ENCODE results near the gene GLS2. TPM values are rescaled to one million over a fixed set of nuclear protein-coding genes. Genes with fewer than 3 reads are reported as not detected.

The GLS2 gene
- total and polyA plus RNA-seq, 10 of the 15 experiments (the other 5 are each of a cell fraction or from before 2014, with no cell fraction given): 0.64 to 6.4 (median 3.3) TPM

DNA sequence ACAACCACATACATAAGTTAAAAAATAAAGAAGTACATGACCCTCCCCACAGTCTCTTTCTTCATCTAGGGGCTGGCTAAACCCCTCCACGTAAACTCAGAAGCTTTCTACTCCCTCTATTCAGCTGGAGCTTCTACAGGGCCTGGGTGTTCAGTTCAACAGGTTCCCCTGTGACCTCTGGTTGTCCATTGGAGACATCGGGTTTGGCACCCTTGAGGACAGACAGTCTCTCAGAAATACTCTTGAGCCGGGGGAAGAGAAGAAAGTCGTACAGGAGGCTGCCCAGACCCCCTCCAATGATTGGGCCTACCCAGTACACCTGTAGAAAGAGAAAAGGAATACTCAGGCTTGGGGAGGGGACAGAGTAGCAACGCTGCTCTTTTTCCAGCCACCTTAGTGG is 36.8 kb downstream of the GLS2 start:
- Histone ChIP-seq H3K36me3 (ENCODE audit: control insufficient read depth in 2 of 2, insufficient read depth in 2 of 2, low read length in 1 of 2) (no peaks in the 10 kb centered on the region), H3K4me3 (no peak overlapping the region), H2AFZ (ENCODE audit: control insufficient read depth, low read depth, low read length) (no peak overlapping the region), H3K4me1 (ENCODE audit: control insufficient read depth, insufficient read depth, low read length) (no peaks in the 10 kb centered on the region), H3K27ac (ENCODE audit: control insufficient read depth, insufficient read depth) (no peak overlapping the region), H4K20me1 (ENCODE audit: control insufficient read depth, insufficient read depth) (no peaks in the 10 kb centered on the region), H3K4me2 (ENCODE audit: control insufficient read depth, insufficient read depth) (no peak overlapping the region), H3K9ac (ENCODE audit: control insufficient read depth, insufficient read depth, low read length) (no peak overlapping the region), H3K79me2 (ENCODE audit: control insufficient read depth, insufficient read depth, low read length) (peaks cover 10% of the 10 kb centered on the region), H3K27me3 (replicated peaks in 1 of 2; ENCODE audit: control insufficient read depth in 2 of 2, insufficient read depth in 2 of 2, low read length in 1 of 2) (no peaks in the 10 kb centered on the region), H3K9me3 (replicated peaks; ENCODE audit: control insufficient read depth, insufficient read depth, low read length) (no peaks in the 10 kb centered on the region)
- no TSS peak for BruUV-seq (replicated peaks)
- no peak for DNase-seq (ENCODE audit: low read depth, low spot score)
- 58% methylated on average over 5 of the region's 5 CpGs for WGBS (ENCODE audit: insufficient coverage, insufficient replicate concordance, low lambda C conversion rate, missing lambda C conversion rate)
- intact Hi-C loops (cut with micrococcal nuclease; ENCODE audit: unreplicated experiment): no loop called here
- FAIRE-seq: no peak
- ChIA-PET SMC1A (ENCODE audit: uncharacterized antibody, unreplicated experiment) (interaction anchor here (0.9 to 3.4 kb wide), 5 partner anchors 9 to 154 kb away, joined by 3 to 37 read pairs (median 3); partner anchors contain the start of gene CNPY2), RAD21 (ENCODE audit: unreplicated experiment) (interaction anchor here (0.6 to 4.5 kb wide), 2 partner anchors 10 to 805 kb away, joined by 4 to 32 read pairs; no protein-coding TSS in a partner anchor), POLR2A (interaction anchor here (0.6 to 7.4 kb wide), 6 partner anchors 9 to 262 kb away, joined by 3 to 63 read pairs (median 6); partner anchors contain the start of genes RNF41, SMARCC2 and STAT2), CTCF (interaction anchor here (0.7 to 6.0 kb wide), 2 partner anchors 10 to 332 kb away, joined by 3 to 89 read pairs; no protein-coding TSS in a partner anchor)
- no peak for ATAC-seq
- TF ChIP-seq, protein P1, sequence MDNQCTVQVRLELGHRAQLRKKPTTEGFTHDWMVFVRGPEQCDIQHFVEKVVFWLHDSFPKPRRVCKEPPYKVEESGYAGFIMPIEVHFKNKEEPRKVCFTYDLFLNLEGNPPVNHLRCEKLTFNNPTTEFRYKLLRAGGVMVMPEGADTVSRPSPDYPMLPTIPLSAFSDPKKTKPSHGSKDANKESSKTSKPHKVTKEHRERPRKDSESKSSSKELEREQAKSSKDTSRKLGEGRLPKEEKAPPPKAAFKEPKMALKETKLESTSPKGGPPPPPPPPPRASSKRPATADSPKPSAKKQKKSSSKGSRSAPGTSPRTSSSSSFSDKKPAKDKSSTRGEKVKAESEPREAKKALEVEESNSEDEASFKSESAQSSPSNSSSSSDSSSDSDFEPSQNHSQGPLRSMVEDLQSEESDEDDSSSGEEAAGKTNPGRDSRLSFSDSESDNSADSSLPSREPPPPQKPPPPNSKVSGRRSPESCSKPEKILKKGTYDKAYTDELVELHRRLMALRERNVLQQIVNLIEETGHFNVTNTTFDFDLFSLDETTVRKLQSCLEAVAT (IDR thresholded peaks at IDR 0.05): no peak
- TF ChIP-seq MXI1 (IDR thresholded peaks at IDR 0.05; ENCODE audit: low read depth, low read length): no peak
- no peak for TF ChIP-seq MEF2B (IDR thresholded peaks at IDR 0.05; ENCODE audit: partially characterized antibody, poor library complexity, severe bottlenecking)
- no peak for TF ChIP-seq SUZ12 (IDR thresholded peaks at IDR 0.05; ENCODE audit: unreplicated experiment)
- no peak for TF ChIP-seq PAX5 (IDR thresholded peaks at IDR 0.05; ENCODE audit: borderline replicate concordance, low read depth, low read length)
- no peak for TF ChIP-seq CBX3 (IDR thresholded peaks at IDR 0.05; ENCODE audit: borderline replicate concordance, low read depth)
- TF ChIP-seq JUNB (IDR thresholded peaks at IDR 0.05): no peak
- no peak for TF ChIP-seq RELA (IDR thresholded peaks at IDR 0.05; ENCODE audit: borderline replicate concordance, partially characterized antibody)
- TF ChIP-seq, protein P2, sequence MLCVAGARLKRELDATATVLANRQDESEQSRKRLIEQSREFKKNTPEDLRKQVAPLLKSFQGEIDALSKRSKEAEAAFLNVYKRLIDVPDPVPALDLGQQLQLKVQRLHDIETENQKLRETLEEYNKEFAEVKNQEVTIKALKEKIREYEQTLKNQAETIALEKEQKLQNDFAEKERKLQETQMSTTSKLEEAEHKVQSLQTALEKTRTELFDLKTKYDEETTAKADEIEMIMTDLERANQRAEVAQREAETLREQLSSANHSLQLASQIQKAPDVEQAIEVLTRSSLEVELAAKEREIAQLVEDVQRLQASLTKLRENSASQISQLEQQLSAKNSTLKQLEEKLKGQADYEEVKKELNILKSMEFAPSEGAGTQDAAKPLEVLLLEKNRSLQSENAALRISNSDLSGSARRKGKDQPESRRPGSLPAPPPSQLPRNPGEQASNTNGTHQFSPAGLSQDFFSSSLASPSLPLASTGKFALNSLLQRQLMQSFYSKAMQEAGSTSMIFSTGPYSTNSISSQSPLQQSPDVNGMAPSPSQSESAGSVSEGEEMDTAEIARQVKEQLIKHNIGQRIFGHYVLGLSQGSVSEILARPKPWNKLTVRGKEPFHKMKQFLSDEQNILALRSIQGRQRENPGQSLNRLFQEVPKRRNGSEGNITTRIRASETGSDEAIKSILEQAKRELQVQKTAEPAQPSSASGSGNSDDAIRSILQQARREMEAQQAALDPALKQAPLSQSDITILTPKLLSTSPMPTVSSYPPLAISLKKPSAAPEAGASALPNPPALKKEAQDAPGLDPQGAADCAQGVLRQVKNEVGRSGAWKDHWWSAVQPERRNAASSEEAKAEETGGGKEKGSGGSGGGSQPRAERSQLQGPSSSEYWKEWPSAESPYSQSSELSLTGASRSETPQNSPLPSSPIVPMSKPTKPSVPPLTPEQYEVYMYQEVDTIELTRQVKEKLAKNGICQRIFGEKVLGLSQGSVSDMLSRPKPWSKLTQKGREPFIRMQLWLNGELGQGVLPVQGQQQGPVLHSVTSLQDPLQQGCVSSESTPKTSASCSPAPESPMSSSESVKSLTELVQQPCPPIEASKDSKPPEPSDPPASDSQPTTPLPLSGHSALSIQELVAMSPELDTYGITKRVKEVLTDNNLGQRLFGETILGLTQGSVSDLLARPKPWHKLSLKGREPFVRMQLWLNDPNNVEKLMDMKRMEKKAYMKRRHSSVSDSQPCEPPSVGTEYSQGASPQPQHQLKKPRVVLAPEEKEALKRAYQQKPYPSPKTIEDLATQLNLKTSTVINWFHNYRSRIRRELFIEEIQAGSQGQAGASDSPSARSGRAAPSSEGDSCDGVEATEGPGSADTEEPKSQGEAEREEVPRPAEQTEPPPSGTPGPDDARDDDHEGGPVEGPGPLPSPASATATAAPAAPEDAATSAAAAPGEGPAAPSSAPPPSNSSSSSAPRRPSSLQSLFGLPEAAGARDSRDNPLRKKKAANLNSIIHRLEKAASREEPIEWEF (IDR thresholded peaks at IDR 0.05; ENCODE audit: insufficient replicate concordance, low read depth, low read length): no peak
- TF ChIP-seq RBBP5 (conservative IDR thresholded peaks at IDR 0.05): no peak
- TF ChIP-seq JUND (IDR thresholded peaks at IDR 0.05; ENCODE audit: low read depth, low read length): no peak
- no peak for TF ChIP-seq RCOR1 (conservative IDR thresholded peaks at IDR 0.05; ENCODE audit: low read depth, low read length)
- no peak for TF ChIP-seq TCF12 (IDR thresholded peaks at IDR 0.05; ENCODE audit: low read depth, low read length)
- TF ChIP-seq NR2F1 (conservative IDR thresholded peaks at IDR 0.05): no peak
- no peak for TF ChIP-seq TAF1 (IDR thresholded peaks at IDR 0.05; ENCODE audit: borderline replicate concordance, low read depth, low read length)
- no peak for TF ChIP-seq POLR2AphosphoS5 (IDR thresholded peaks at IDR 0.05; ENCODE audit: low read length)
- no peak for TF ChIP-seq NFIC (IDR thresholded peaks at IDR 0.05; ENCODE audit: low read depth, low read length)
- in situ Hi-C loops (cut with MboI): no loop called here

Data from GM12878 (cell line).